GM12872 (cell line): ENCODE results near the gene BCR.

Source experiments
- CTCF ChIP-seq: IDR thresholded peaks from 3 replicates; pipeline ENCODE4 v1.5.1; 2011; ENCODE audit warnings: low read depth, mild to moderate bottlenecking, low read length, moderate library complexity; ENCODE audit not compliant: insufficient read depth

The BCR gene

GRCh38 chr22:23217171-23218052, 37.1 kb downstream of the BCR start:
- TF ChIP-seq CTCF: no peak

- no peak for TF ChIP-seq CTCF
Observed at GRCh38 chr22:23218053-23218866, 38.0 kb downstream of the BCR start.

GRCh38 chr22:23218867-23219251, 38.5 kb downstream of the BCR start:
- TF ChIP-seq CTCF: no peak

- no peak for TF ChIP-seq CTCF
Observed at GRCh38 chr22:23219317-23219716, 39.0 kb downstream of the BCR start.

GRCh38 chr22:23219822-23220484, 39.6 kb downstream of the BCR start:
- TF ChIP-seq CTCF: no peak

GRCh38 chr22:23220485-23221350, 40.4 kb downstream of the BCR start:
- TF ChIP-seq CTCF: no peak

GRCh38 chr22:23221351-23221804, 41.1 kb downstream of the BCR start:
- TF ChIP-seq CTCF: no peak
